HS-27A (cell line): ENCODE results near the gene AK5.

ENCODE experiments used
- DNase-seq: peaks from one replicate; pipeline ENCODE4 v3.0.0-alpha.2; 2012; ENCODE audit warnings: low read depth, missing footprints

The AK5 gene

DNA sequence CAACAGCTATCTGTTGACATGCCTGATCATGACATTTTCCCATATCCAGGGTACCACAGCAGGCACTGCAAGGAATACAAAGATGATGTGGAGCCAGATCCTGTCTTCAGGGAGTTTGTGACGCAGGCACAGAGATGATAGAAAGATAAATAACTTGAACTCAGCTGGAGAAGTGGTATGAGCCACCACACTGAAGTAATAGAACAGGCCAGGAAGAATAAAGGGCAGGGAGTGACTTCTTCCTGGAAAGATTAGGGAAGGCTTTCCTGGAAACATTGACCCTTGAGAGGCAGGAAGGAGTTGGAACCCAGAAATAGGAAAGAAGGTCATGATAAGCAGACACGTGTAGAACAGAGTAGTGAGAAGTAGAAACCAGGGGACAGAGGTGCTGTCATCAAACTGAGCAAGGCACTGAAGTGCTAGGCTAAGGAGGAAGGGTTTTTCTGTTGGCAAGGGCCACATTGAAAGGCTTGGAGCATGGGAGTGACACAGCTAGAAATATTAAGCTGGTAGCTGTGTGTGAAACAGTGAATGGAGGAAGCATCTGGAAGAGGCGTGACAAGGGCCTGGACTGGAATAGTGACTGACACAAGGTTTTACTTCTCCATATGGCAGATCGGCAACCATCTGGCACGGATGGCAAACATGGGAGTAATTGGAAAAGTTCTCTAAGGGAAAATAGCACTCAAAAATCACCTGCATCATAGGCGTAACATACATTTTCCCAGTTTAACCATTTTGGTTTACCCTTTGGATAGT is 68.4 kb downstream of the AK5 start:
- no peak for DNase-seq

DNA sequence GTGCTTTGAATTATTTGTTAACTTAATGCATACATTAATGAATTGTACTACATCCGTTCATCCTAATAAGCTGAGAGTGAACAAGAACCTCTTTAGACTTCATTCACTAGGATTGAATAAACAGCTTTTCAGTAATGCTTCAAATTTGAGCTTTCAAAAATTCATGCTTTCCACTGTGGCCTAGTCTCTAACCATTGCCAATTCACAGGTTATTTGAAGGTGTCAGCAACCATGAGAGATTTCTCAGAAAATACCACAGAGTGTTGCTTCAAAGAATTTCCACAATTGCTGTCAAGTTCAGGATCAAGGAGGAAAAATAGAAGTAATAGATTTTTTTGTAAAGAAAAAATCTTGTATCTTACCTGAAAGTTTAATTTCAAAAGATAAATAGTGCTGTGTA is 72.7 kb downstream of the AK5 start:
- no peak for DNase-seq

DNA sequence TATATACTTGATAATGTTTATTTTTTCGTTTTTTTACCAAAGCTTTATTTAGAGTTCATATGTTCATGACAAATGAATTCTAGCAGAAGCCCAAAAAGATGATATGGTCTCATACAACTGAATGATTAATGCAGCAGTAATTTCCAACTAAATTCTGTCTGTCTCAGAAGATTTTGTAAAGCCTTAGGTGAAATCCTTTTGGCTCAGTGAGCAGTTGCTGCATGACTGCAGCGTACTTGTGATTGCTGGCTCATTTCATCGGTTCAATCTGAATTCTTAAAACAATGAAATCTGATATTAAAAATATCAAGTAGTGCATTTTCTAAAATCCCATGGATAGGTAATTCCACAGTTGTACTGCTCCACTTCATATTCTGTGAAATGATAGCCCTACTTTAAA is 73.2 kb downstream of the AK5 start:
- DNase-seq: no peak

DNA sequence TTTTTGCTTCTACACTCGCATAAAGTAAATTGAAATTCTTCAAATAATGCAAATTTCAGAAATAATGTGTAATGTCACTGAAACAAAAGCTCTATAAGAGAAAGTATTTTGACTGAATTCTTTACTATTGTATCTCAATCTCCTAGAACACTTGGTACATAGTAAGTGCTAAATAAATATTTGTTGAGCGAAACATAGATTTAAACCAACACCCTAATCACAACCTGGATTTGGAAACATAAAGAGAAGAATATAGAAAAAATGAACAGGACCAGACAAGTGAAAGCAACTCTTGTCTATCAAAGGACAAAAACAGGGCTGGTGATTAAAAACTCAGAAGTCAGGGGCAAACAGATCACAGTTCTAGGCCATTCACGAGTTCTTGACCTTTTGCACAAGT is 74.3 kb downstream of the AK5 start:
- no peak for DNase-seq

DNA sequence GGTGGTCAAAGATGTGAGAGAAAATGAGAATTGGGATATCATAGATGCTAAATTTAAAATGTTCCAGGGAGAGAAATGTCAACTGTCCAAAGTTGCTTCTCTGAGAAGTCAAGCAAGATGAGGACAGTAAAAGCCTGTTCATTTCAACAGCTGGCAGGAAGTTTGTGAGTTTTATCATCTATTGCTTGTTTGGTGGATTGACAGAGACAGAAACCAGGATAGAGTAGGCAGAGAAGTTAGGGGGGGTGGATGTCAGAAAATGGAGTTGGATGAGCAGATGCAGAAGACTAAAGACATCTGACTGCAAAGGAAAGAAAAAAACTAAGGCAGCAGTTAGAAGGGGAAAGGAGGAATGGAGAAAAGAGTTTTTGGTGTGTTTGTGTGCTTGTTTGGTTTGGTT is 78.4 kb downstream of the AK5 start:
- DNase-seq: no peak

DNA sequence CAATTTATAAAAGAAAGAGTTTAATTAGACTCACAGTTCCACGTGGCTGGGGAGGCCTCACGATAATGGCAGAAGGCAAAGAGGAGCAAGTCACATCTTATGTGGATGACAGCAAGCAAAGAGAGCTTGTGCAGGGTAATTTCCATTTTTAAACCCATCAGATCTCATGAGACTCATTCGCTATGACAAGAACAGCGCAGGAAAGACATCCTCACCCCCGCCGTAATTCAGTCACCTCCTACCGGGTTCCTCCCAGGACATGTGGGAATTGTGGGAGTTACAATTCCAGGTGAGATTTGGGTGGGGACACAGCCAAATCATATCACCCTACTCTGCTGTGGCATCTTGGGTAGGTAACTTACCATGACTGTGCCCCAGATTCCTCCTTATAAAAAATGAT is 79.8 kb downstream of the AK5 start:
- DNase-seq: no peak

DNA sequence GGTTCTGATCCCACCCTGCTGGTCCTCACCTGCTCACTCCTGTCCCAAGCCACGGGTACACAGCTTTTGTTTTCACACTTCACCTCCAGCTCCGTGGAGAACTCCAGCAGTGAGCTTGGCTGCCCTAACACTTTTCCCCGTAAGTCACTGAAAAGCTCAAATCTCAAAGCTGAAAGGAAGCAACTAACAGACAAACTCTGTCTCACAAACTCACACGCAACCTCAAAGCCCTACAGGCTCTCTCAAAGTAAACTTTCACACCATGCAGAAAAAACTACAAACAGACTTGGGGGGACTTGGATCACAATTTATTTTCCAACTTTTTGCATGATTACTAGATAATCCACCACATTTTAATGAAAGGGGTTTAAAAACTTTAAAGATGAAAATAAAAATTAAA is 88.3 kb downstream of the AK5 start:
- no peak for DNase-seq

DNA sequence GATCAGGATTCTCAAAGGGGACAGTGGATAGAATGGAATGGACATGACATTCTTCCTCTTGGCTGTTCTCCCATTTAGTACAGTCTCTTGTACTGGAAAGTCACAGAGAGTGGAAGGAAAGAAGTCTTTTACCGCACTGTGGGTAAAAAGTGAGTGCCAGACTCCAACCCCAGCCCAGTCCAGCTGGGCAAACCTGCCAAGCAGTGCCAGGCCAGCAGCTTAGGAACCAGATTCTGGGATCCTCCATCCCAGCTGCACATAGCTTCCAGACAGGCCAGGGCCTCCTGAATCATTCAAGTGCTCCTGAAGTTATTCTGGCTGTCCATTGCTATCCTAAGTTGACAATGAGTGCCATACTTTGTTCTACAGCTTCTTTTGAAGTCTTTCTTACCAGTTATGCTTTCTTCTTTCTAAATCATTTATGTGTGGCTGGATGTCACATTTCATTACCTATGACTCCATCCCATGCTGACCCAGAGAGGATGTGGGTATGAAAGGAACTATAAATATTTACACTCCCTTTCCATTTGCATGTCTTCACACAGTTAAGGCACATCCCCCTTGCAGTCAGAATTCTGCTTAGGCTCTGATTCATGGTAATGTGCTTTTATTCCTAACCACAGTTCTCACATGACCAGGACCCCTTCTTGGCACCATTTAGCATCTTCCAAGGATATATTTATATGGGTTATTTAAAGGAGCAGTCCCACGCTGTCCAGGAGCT is 88.9 kb downstream of the AK5 start:
- peak; percentile 86 for DNase-seq

DNA sequence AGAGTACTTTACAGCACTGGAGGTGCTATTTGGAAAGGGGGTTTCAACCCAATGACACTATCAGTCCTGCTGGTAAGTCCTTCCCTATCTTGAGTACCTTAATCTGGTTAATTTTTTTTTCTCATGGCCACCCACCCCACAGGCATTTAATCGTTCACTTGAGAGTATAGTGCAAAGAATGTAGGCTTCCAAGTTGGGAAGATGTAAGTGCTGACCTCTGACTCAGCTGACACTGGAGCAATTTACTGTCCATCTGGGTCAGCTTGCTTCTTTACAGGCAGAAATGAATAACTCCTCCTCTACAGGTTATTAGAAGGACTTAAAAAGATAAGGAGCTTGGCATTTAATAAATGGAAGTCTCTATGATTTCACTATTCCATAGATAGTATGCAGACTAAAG is 89.6 kb downstream of the AK5 start:
- no peak for DNase-seq

DNA sequence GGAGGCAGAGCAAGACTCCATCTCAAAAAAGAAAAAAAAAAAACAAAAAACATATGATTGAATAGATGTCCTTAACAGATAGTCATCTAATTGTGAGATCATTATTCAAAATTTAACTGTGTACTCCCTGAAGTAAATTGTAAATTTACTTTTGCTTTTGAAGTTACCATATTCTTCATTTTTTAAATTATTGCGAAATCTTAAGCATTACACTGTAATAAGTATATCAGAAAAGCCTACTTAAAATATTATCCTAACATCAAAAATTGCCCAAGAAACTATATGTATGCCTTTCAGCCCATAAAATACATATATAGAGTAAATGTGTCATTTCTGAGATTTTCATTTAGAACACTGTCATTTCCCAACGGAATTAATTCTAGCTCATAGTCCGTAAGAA is 91.9 kb downstream of the AK5 start:
- DNase-seq: no peak

DNA sequence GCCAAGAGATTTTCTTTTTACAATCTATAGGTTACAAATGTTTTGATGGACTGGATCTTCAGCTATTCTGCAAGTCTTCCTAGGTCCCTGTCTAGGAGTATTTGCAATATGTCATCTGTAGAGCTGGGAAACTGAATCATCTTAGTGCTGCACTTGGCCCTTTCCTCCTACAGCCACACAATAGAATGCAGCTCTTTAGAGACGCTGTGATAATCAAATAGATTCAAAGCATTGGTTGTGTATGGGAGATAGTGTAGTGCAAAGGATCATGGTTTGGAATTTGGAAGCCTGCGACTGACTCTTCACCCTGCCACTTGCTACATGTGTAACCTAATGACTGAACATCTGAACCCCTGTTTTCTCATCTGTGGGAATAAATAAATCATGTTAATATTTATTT is 93.7 kb downstream of the AK5 start:
- no peak for DNase-seq

DNA sequence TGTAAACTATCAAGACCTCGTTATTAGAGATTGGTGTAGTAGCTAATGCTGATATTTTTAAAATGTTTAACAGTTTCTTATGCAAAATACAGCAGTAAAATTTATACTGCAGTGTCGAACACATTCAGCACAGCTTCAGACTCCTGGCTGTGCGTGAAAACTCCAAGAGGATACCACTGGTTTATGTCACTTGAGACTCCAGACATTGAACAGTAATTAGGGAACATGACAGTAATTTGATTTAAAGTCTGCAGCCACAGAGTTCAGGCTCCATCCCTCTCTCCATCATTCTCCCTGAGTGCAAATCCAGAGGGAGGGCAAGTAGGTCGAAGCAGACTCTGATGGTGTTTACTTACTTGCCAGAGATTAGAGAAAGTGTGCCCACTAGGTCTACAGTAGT is 94.2 kb downstream of the AK5 start:
- no peak for DNase-seq

DNA sequence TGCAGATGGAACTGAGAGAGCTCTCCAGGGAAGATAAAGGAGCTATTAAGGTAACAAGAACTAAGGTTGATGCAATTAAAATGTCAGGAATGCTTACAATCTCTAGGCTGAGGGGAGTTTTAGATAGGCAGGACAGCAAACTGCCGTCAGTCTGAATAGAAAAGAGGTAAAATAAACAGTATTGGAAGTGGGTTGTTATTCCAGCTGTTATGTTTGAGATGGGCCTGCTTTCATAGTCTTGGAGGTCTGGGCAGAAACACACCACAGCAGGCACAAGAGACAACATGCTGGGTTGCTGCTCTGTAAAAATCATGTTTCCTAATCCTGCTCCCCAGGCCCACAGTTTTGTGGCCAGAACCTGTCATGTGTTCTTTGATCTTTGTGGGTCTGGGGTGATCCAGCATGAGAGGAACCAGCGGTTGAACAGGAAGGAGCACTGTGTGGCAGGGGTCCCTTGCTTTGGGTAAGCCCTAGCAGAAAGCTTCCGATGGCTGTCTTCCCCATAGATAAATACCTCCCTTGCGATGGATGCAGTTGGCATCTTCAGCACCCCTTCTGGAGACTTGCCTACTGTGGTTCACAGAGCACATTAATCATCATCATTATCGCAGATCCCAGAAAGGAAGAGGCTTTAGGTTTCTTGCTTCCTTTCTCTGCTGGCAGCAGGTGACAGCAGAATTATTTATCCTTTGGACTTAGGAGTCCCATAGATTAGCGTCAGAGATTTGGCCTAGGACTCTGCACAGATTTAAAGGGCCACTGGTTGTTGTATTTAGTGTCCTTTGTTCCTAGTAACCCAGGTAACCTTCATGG is 97.1 kb downstream of the AK5 start:
- no peak for DNase-seq

DNA sequence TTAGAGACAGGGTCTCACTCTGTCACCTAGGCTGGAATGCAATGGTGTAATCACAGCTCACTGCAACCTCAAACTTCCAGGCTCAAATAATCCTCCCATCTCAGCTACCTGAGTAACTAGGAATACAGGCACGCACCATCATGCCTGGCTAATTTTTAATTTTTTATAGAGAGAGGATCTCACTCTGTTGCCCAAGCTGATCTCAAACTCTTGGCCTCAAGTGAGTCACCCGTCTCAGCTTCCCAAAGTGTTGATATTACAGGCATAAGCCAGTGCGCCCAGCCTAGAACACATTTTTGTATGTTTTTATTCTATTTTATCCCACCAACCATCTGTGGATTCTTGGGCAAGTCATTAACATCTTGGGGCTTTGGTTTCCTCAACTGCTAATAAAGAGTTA is 100.5 kb downstream of the AK5 start:
- DNase-seq: no peak

DNA sequence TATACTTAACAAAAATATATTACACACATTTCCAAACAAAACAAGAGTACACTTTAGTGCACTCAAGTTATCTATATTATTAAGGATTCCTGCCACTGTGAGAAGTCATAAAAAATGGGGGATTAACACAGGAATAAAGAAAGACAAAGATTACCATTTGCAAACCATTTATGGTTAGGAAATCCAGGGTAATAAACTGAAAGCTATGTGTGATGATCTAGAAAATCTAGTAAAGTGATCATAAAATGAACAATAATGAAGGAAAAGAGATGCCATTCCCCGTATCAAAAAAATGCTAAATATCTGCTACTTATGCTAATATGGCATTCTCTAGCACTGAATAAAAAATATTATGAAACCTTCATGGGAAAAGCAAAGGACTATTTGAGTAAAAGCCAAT is 101.4 kb downstream of the AK5 start:
- DNase-seq: no peak

DNA sequence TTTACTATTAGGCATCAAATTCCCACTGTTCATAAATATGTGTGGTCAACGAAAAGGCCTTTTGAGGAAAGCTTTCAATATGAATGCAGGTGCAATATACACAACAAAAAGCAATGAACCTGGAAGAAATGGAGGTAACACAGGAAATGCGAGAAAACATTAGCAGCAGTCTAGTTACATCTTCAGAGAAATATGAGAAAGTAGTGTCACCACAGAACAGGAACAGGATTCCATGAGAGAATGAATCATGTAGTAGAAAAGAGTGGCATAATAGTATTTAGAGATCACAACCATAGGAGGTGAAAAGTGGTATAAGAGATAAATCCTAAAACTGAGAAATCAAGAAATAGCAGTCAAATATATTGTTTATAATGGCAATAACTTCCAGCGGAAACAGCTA is 103.7 kb downstream of the AK5 start:
- DNase-seq: no peak

DNA sequence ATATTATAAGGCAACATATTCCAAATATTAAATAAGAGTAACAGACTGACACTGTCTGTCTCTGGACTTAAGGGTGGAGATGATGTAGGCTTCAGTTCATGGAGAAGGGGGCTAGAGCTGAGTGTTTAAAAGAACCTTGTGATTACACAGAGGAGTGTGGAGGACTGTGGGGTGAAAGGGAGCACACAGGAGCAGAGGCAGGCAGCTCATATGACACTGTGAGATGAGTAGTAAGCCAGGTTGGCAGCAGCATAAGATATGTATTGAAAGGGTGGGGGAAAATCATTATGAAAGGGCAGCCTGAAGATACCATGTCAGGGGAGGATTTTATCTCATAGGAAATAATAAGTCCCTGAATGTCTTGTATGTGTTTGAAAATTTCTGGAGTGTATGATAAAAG is 104.5 kb downstream of the AK5 start:
- no peak for DNase-seq

DNA sequence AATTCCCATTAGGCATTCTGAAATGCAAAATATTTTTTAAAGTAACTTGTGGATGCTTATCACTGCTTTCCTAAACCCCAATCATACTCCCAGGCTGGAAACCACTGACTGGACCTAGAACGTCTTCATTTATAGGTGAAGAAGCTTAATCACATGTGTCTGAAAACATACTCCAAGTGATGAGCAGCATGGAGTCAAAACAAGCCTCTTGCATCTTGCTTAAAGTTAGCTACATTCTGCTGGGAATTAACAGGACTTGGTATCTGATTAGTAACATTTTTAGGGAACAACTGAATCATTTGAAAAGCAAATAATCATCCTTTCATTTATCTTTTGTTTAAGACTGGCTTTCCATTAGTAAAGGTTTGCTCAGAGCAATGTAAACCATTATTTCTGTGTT is 105.7 kb downstream of the AK5 start:
- no peak for DNase-seq

DNA sequence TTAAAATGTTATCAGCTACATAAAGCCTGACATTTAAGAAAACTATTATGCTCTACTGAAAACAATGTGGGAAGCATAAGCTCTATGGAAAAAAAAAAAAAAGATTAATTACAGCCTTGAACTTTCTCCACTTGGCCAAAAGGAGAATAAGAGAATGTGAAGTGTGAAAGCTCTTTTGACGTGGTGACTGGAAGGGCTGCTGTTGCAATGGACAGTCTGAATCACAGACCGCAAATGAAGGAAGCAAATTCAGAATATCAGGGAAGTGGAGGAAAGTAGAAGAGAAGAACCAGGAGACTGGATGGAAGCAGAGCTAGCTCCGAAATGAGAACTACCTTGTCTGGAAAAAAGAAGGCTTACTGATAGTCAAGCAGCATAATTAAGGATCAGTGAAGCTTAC is 106.8 kb downstream of the AK5 start:
- no peak for DNase-seq

DNA sequence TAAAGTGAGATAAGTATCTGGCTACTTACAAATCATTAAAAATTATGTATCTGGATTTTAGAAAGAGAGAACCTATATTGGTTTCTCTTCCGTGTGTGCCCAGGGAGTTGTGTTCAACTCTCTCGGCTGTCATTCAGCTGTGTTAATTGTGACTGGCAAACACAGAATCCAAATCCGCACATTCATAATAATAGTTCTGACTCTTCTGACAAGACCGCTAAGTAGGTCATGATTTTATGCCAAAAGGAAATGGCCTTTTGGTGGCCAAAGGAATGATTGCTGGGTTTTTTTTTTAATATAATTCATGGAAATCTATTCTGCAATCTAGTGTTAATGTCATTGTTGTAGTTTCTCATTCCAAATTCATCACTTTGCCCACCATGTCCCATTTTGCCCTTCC is 110.7 kb downstream of the AK5 start:
- DNase-seq: no peak

DNA sequence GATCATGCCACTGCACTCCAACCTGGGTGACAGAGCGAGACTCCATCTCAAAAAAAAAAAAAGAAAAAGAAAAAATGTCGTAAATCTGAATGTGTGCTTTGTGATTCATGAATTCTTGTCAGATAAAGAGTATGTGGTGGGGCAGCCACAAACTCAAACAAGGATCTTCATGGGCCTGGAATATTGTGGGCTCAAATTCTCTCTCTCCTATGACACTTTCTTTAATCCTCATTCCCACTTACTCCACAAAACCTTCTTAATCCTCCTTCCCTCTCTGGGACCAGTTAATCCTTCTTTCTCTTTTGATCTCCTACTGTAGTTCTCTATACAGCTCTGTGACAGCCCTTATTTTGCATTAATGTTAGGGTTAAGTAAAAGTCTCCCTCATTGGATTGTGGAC is 112.3 kb downstream of the AK5 start:
- peak; percentile 76 for DNase-seq

DNA sequence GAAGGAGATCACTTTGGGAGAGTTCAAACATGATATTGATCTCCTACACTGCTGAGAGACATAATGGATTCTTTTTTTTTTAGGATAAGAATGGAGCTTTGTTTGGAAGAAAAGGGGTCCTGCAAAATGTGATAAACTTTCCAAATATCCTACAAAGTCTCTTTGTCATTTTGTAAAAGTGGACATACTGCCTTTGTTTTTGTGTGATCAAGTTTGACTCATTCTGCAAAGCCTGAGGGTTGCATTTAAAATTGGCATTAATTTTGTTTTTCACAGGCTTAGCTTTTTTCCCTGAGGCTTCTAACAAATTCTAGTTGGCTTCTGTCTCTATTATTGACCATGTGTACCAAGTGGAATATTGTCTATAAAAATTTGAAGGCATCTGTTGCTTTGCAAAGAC is 113.2 kb downstream of the AK5 start:
- no peak for DNase-seq

DNA sequence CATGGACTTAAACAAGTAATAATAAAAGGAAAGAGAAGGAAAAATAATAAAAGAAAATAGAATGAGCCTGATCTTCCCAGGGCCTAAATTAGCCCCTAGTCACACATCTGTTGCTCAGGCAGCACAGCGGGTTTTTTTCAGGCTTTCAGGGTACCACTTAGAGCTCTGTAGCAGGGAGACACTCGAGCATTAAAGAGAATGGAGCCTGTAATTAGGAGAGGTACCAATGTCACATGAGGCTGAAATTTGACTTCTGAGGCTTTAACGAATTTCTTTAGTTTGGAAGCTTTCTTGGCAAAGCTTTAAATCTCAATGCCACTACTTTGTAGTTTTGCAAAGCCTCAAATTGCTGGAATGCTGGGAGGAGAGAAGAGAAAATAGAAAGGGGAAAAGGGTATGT is 116.3 kb downstream of the AK5 start:
- DNase-seq: no peak
